ENCODE measurements around the gene AHCYL1.

DNA sequence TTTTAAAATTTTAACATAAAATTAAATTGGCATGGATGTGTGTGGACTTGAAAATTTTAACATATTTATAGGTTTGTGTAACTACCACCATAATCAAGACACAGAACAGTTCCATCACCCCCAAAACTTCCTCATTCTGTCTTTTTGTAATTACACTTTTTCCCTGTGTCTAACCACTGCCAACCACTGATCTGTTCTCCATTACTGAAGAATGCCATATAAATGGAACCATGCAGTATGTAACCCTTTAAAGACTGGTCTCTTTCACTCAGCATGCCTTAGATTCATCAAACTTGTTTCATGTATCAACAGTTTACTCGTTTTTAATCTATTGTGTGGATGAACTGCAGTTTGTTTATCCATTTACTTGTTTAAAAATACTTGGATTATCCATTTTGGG lies 13.0 kb upstream of the AHCYL1 start:
- TF ChIP-seq, protein P1, sequence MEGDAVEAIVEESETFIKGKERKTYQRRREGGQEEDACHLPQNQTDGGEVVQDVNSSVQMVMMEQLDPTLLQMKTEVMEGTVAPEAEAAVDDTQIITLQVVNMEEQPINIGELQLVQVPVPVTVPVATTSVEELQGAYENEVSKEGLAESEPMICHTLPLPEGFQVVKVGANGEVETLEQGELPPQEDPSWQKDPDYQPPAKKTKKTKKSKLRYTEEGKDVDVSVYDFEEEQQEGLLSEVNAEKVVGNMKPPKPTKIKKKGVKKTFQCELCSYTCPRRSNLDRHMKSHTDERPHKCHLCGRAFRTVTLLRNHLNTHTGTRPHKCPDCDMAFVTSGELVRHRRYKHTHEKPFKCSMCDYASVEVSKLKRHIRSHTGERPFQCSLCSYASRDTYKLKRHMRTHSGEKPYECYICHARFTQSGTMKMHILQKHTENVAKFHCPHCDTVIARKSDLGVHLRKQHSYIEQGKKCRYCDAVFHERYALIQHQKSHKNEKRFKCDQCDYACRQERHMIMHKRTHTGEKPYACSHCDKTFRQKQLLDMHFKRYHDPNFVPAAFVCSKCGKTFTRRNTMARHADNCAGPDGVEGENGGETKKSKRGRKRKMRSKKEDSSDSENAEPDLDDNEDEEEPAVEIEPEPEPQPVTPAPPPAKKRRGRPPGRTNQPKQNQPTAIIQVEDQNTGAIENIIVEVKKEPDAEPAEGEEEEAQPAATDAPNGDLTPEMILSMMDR (IDR thresholded peaks at IDR 0.05; ENCODE audit: insufficient read depth, low read depth, low read length) = no peak
- TF ChIP-seq EZH2 (IDR thresholded peaks at IDR 0.05; ENCODE audit: insufficient read depth, low read length) = no peak

Measured in astrocyte (in vitro differentiated cells and primary cell).